IMR-90 (cell line): ENCODE results near the gene DLG4. TPM values are rescaled to one million over a fixed set of nuclear protein-coding genes. Genes with fewer than 3 reads are reported as not detected.

ENCODE experiments used
- ATAC-seq: fragments of 200-7000 bp; cut with Tn5 transposase; 2 replicates; pipeline ENCODE4 v1.9.1; 2020; ENCODE audit warnings: low read depth, mild to moderate bottlenecking, moderate library complexity
- BruUV-seq: library from RNA; stranded (reverse); fragments of 400-500 nt; replicated peaks from 2 replicates; lab custom pipeline; 2021; lab: Mats Ljungman, UMichigan
- CTCF ChIA-PET: fragments of 300-600 bp; formaldehyde crosslinking; extraction: SDS; loops from one replicate; lab custom pipeline; 2021; ENCODE audit warnings: antibody characterized with exemption; lab: Yijun Ruan, JAX
- POLR2A ChIA-PET: fragments of 300-600 bp; sonication (Branson Sonifier 250); formaldehyde crosslinking; loops from one replicate; lab custom pipeline; 2022; ENCODE audit warnings: antibody characterized with exemption; ENCODE audit not compliant: unreplicated experiment; lab: Charles Lee
- DNase-seq: peaks from one replicate; pipeline ENCODE4 v3.0.0; 2013
- H2AFZ ChIP-seq: replicated peaks from 2 replicates; pipeline ENCODE3; 2013; ENCODE audit warnings: low read length, mild to moderate bottlenecking; ENCODE audit not compliant: poor library complexity
- H2AK5ac ChIP-seq: 2 replicates; pipeline ENCODE4 v1.6.1; 2013; ENCODE audit warnings: low read depth, low read length, inconsistent platforms
- H2AK9ac ChIP-seq: replicated peaks from 2 replicates; pipeline ENCODE3; 2013; ENCODE audit warnings: mild to moderate bottlenecking, low read depth, low read length, moderate library complexity; ENCODE audit not compliant: poor library complexity
- H2BK120ac ChIP-seq: 2 replicates; pipeline ENCODE4 v1.6.1; 2013; ENCODE audit warnings: low read depth, low read length, inconsistent platforms
- H2BK15ac ChIP-seq: 3 replicates; pipeline ENCODE4 v1.6.1; 2013; ENCODE audit warnings: low read depth, low read length, inconsistent platforms
- H2BK20ac ChIP-seq: 2 replicates; pipeline ENCODE4 v1.6.1; 2013; ENCODE audit warnings: low read depth, mild to moderate bottlenecking, inconsistent platforms, low read length, moderate library complexity
- H2BK5ac ChIP-seq: 2 replicates; pipeline ENCODE4 v1.6.1; 2013; ENCODE audit warnings: mild to moderate bottlenecking, low read depth, low read length, inconsistent platforms; ENCODE audit not compliant: poor library complexity, severe bottlenecking
- H3K14ac ChIP-seq: replicated peaks from 2 replicates; pipeline ENCODE4 v1.6.1; 2013; ENCODE audit warnings: low read depth, low read length, inconsistent platforms
- H3K18ac ChIP-seq: 2 replicates; pipeline ENCODE4 v1.6.1; 2013; ENCODE audit warnings: low read depth, low read length, control low read depth
- H3K23ac ChIP-seq: 2 replicates; pipeline ENCODE4 v1.6.1; 2013; ENCODE audit warnings: low read depth, low read length, inconsistent platforms
- H3K27ac ChIP-seq: 2 replicates; pipeline ENCODE4 v1.5.1; 2013; ENCODE audit warnings: mild to moderate bottlenecking, control low read depth, low read length; ENCODE audit not compliant: insufficient read depth
- H3K27me3 ChIP-seq: 2 replicates; pipeline ENCODE4 v1.6.1; 2013; ENCODE audit warnings: low read length; ENCODE audit not compliant: control insufficient read depth, insufficient read depth
- H3K36me3 ChIP-seq: 2 replicates; pipeline ENCODE4 v1.6.1; 2013; ENCODE audit warnings: low read length, mixed read lengths; ENCODE audit not compliant: control insufficient read depth, insufficient read depth
- H3K4ac ChIP-seq: 2 replicates; pipeline ENCODE4 v1.6.1; 2013; ENCODE audit warnings: low read depth, low read length, inconsistent platforms
- H3K4me1 ChIP-seq: 2 replicates; pipeline ENCODE4 v1.6.1; 2013; ENCODE audit warnings: low read length, mixed read lengths; ENCODE audit not compliant: control insufficient read depth, insufficient read depth
- H3K4me2 ChIP-seq: 2 replicates; pipeline ENCODE4 v1.6.1; 2013; ENCODE audit warnings: low read depth, mild to moderate bottlenecking, control low read depth, low read length, moderate library complexity
- H3K4me3 ChIP-seq: 2 replicates; pipeline ENCODE4 v1.5.1; 2013; ENCODE audit warnings: low read depth, mild to moderate bottlenecking, control low read depth, low read length, moderate library complexity; ENCODE audit not compliant: insufficient read depth
- H3K56ac ChIP-seq: 2 replicates; pipeline ENCODE4 v1.6.1; 2013; ENCODE audit warnings: low read length, inconsistent platforms; ENCODE audit not compliant: insufficient read depth; ENCODE audit errors: extremely low read depth
- H3K79me1 ChIP-seq, 2 experiments: 2 replicates each; pipeline ENCODE4 v1.6.1; 2013; ENCODE audit warnings: low read length in 2 of 2, inconsistent platforms in 1 of 2, low read depth in 1 of 2
- H3K9ac ChIP-seq: 2 replicates; pipeline ENCODE4 v1.6.1; 2013; ENCODE audit warnings: low read depth, low read length, control low read depth
- H3K9me1 ChIP-seq: 2 replicates; pipeline ENCODE4 v1.6.1; 2013; ENCODE audit warnings: low read length, inconsistent platforms; ENCODE audit not compliant: insufficient read depth
- H3K9me3 ChIP-seq: 2 replicates; pipeline ENCODE4 v1.6.1; 2013; ENCODE audit warnings: low read length; ENCODE audit not compliant: control insufficient read depth, insufficient read depth
- H4K20me1 ChIP-seq: 2 replicates; pipeline ENCODE4 v1.6.1; 2013; ENCODE audit warnings: low read length, inconsistent platforms; ENCODE audit not compliant: insufficient read depth
- H4K5ac ChIP-seq: 2 replicates; pipeline ENCODE4 v1.6.1; 2013; ENCODE audit warnings: mild to moderate bottlenecking, low read depth, low read length, control low read depth
- H4K8ac ChIP-seq, 2 experiments: 2 replicates each; pipeline ENCODE4 v1.6.1; 2013; ENCODE audit warnings: low read depth in 2 of 2, low read length in 2 of 2, control low read depth in 1 of 2, inconsistent platforms in 1 of 2
- H4K91ac ChIP-seq: 2 replicates; pipeline ENCODE4 v1.6.1; 2013; ENCODE audit warnings: low read depth, low read length, inconsistent platforms; ENCODE audit not compliant: insufficient read depth
- MAFK ChIP-seq: IDR thresholded peaks from 2 replicates; pipeline ENCODE4 v1.6.1; 2012; ENCODE audit warnings: low read depth, low read length, improper control_type of control experiment
- WGBS, 2 experiments: methylation state at CpG; one replicate each; pipeline versions ENCODE4 v1.1.5 to v1.1.7; 2013; ENCODE audit warnings: missing lambda C conversion rate in 2 of 2; ENCODE audit not compliant: insufficient read length in 1 of 2; ENCODE audit errors: extremely low coverage in 2 of 2; 5-methylcytosine and 5-hydroxymethylcytosine counted together
- dilution Hi-C: fragments of 300-500 bp; cut with HindIII; formaldehyde crosslinking; loops from one replicate; pipeline ENCODE4 v1.14.3; 2018; ENCODE audit warnings: low sequenced_read_pairs; ENCODE audit not compliant: unreplicated experiment
- in situ Hi-C: fragments of 300-500 bp; cut with MboI; formaldehyde crosslinking; loops from 3 replicates; pipeline ENCODE4 v1.14.3; 2019; ENCODE audit warnings: low sequenced_read_pairs, inconsistent platforms, mixed read lengths
- intact Hi-C: fragments of 100-400 bp; cut with micrococcal nuclease; formaldehyde crosslinking; loops from 2 replicates; pipeline ENCODE4 v1.10.0; 2022
- polyA plus RNA-seq, 3 experiments: library from polyadenylated mRNA; depleted of rRNA; stranded (reverse); fragments of >200 nt; gene quantifications; 2 replicates each; pipeline ENCODE4 v1.2.3, GENCODE V29; 2012; ENCODE audit warnings: low replicate concordance in 1 of 3
- total RNA-seq: library from RNA; depleted of rRNA; stranded (reverse); fragments of >200 nt; gene quantifications from 2 replicates; pipeline ENCODE4 v1.2.3, GENCODE V29; 2012

The DLG4 gene
- total and polyA plus RNA-seq, 2 of the 4 experiments (the other 2 are of a cell fraction) = 8.2 to 30.5 TPM

DNA sequence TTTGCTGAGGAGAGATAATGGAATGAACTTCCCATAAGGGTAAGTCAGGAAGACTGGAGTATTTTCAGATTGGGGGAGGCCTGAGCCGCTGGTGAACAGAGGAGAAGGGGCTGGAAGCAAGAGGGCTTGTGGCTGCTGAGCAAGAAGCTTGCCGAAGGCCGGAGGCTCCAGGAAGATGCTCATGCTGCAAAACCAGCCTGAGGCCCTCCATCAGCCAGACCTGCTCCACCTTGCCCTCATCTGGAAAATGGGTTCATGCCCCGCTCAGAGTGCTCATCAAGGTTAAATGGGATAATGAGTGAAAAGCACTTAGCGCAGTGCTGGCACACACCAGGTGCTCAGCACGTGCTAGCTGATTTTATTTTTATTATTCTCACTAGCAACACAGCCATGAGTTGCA, 35.0 kb downstream of the DLG4 start:
- no CpG with 5 or more reads among the region's 6 CpGs for WGBS, 2 experiments
- dilution Hi-C loops = no loop called here

More for the DNA sequence above, 35.0 kb downstream of the DLG4 start:
- H3K36me3 ChIP-seq = peaks cover 9% of the 10 kb centered on the region
- intact Hi-C loops = no loop called here
- H4K8ac ChIP-seq = no peak overlapping the region
- H3K4me2 ChIP-seq = no peak overlapping the region
- no peak overlapping the region for H3K23ac ChIP-seq
- no peak overlapping the region for H3K14ac ChIP-seq
- H2AFZ ChIP-seq = no peak overlapping the region
- no peak overlapping the region for H3K18ac ChIP-seq
- no peak overlapping the region for H2AK9ac ChIP-seq
- no peak overlapping the region for H2BK5ac ChIP-seq
- H4K5ac ChIP-seq = no peak overlapping the region
- no peak overlapping the region for H3K27ac ChIP-seq
- H2BK20ac ChIP-seq = no peak overlapping the region
- ATAC-seq (no peak), DNase-seq (no peak)
- no peaks in the 10 kb centered on the region for H4K20me1 ChIP-seq
- no peak for TF ChIP-seq MAFK
- H2AK5ac ChIP-seq = no peak overlapping the region
- H4K91ac ChIP-seq = no peak overlapping the region
- H3K4ac ChIP-seq = no peak overlapping the region
- no peak overlapping the region for H2BK15ac ChIP-seq
- no peaks in the 10 kb centered on the region for H3K9me3 ChIP-seq
- H3K4me1 ChIP-seq = no peaks in the 10 kb centered on the region
- POLR2A ChIA-PET = no interaction called here
- no peak overlapping the region for H3K4me3 ChIP-seq
- H2BK120ac ChIP-seq = no peak overlapping the region
- no peaks in the 10 kb centered on the region for H3K27me3 ChIP-seq
- H3K9ac ChIP-seq = no peak overlapping the region
- no peak overlapping the region for H3K56ac ChIP-seq
- no TSS peak for BruUV-seq
- CTCF ChIA-PET = no interaction called here
- no peaks in the 10 kb centered on the region; a peak in 1 of 4 replicates for H3K79me1 ChIP-seq
- H3K9me1 ChIP-seq = no peaks in the 10 kb centered on the region; the same call in 1 of the 2 replicates
- in situ Hi-C loops = no loop called here
